ENCODE data around the gene MME.

DNA sequence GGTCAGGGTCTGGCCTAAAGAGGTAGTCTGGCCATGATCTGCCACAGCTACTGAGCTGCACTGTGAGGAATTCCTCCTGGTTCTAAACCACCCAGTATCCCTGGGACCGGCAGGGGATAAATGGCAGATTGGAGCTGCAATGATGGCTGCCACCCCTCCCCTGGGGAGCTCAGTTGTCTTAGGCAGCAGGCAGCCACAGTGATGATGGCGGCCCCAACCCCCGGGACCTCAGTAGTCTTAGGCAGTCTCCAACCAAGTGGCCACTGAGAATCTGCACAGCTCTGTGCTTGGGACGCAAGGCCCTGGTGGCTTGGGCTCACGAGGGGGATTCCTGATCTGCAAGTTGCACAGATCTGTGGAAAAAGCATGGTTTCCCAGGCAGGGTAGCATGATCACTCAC is 145.3 kb downstream of the MME start:
- no peak for TF ChIP-seq MAZ (IDR thresholded peaks at IDR 0.05; ENCODE audit: borderline replicate concordance, low read depth, low read length)
- TF ChIP-seq RCOR1 (IDR thresholded peaks at IDR 0.05; ENCODE audit: insufficient replicate concordance, low read length), result no peak
- no peak for TF ChIP-seq POLR2A (IDR thresholded peaks at IDR 0.05; ENCODE audit: low read depth, low read length)
- TF ChIP-seq, protein P1, sequence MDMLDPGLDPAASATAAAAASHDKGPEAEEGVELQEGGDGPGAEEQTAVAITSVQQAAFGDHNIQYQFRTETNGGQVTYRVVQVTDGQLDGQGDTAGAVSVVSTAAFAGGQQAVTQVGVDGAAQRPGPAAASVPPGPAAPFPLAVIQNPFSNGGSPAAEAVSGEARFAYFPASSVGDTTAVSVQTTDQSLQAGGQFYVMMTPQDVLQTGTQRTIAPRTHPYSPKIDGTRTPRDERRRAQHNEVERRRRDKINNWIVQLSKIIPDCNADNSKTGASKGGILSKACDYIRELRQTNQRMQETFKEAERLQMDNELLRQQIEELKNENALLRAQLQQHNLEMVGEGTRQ (IDR thresholded peaks at IDR 0.05; ENCODE audit: low read depth, low read length), result no peak
- no peak for TF ChIP-seq RFX5 (IDR thresholded peaks at IDR 0.05; ENCODE audit: low read depth, low read length)
- TF ChIP-seq CTCF (conservative IDR thresholded peaks at IDR 0.05; ENCODE audit: low read depth, low read length), result no peak
- TF ChIP-seq CEBPB (IDR thresholded peaks at IDR 0.05; ENCODE audit: low read depth, low read length), result no peak
